Measurements from ENCODE around the gene MCF2L.
A peak's percentile ranks its signal among the peaks of the same experiment; 100 is the strongest.
"Not testable (repeated sequence)": the region's sequence is repeated elsewhere in the genome, so short reads cannot be mapped to it uniquely, and the experiment has no call there.

Gene MCF2L

DNA sequence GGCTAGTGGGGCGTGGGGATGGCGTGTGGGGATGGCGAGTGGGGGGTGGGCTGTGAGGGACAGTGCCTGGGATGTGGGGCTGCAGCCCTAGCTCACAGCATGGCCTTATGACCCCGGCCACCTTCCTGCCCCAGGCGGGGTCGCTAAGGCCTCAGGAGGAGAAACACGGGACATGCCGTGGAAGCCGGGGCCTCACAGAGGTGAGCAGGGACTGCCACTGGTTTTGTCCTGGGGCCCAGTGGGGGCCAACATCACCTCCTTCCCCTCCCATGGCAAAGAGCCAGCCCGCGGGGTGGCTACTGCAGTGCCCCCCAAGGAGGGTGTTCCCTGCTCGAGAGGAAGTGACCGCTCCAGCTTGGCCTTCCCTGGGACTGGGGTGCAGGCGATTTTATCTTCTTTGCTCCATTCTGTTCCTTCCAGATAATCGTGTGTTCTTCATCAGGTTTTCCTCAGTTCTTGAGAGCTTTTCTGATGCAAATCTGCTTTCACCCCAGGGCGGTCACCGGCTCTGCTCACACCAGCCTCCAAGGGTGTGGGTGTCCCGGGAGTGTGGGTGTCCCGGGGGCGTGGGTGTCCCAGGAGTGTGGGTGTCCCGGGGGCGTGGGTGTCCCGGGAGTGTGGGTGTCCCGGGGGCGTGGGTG lies 137.8 kb downstream of the MCF2L start:
- Mint-ChIP-seq H3K27me3 (peaks cover 50% of the 10 kb centered on the region), H3K36me3 (peaks cover 3% of the 10 kb centered on the region), H3K9me3 (no peaks in the 10 kb centered on the region), H3K4me1 (no peaks in the 10 kb centered on the region), H3K4me3 (no peak overlapping the region), H3K27ac (no peak overlapping the region)
- CTCF ChIA-PET, result no interaction called here
- no peak for DNase-seq

DNA sequence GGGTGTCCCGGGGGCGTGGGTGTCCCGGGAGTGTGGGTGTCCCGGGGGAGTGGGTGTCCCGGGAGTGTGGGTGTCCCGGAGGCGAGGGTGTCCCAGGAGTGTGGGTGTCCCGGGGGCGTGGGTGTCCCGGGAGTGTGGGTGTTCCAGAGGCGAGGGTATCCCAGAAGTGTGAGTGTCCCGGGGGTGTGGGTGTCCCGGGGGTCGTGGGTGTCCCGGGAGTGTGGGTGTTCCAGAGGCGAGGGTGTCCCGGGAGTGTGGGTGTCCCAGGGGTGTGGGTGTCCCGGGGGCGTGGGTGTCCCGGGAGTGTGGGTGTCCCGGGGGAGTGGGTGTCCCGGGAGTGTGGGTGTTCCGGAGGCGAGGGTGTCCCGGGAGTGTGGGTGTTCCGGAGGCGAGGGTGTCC lies 139.5 kb downstream of the MCF2L start:
- H3K4me1 Mint-ChIP-seq, H3K36me3 Mint-ChIP-seq, CTCF ChIA-PET, H3K27ac Mint-ChIP-seq, DNase-seq, H3K9me3 Mint-ChIP-seq, H3K4me3 Mint-ChIP-seq: not testable (repeated sequence)
- peaks cover 47% of the 10 kb centered on the region for H3K27me3 Mint-ChIP-seq

DNA sequence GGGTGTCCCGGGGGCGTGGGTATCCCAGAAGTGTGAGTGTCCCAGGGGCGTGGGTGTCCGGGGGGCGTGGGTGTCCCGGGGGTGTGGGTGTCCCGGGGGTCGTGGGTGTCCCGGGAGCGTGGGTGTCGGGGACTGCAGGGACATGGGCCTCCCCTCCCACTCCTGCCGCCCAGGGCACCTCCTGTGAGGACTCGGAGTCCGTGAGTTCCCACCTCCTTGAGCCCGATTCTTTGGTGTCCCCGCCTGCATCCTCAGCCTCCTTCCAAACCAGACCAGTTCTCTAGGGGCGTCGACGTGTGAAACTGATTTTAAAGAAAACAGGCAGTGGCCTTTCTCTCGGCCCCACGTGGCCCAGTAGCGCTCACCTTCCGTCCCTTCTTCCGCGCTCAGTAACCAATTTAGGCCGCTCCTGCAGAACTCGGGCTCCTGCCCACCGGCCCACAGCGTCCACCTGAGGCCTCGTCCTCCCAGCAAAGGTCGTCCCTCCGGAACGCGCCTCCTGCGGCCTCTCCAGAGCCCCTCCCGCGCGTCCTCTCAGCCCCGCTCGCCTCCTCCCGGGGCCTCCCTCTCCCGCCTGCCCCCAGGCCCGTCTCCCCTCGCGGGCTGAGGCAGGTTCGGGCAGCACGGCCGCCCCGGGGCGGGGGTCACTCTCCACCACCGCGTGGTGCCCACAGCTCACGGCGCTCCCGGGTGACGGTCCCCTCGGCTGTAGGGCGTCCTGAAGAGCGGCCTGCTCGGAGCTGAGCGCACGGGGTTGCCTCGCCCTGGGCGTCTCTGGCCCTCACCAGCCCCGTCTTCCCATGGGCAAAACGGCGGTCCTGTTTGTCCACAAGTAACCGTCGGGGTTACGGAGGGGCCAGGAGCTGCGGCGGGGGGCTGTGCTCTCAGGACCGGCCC lies 140.4 kb downstream of the MCF2L start:
- Mint-ChIP-seq H3K4me3 (no peak overlapping the region), H3K4me1 (no peaks in the 10 kb centered on the region), H3K9me3 (no peaks in the 10 kb centered on the region), H3K27ac (no peak overlapping the region), H3K36me3 (peaks cover 3% of the 10 kb centered on the region), H3K27me3 (peaks cover 38% of the 10 kb centered on the region)
- DNase-seq, result no peak
- CTCF ChIA-PET, result interaction anchor here (1.1 kb wide), 1 partner anchor 167 kb away, joined by 3 read pairs; no protein-coding TSS in a partner anchor

DNA sequence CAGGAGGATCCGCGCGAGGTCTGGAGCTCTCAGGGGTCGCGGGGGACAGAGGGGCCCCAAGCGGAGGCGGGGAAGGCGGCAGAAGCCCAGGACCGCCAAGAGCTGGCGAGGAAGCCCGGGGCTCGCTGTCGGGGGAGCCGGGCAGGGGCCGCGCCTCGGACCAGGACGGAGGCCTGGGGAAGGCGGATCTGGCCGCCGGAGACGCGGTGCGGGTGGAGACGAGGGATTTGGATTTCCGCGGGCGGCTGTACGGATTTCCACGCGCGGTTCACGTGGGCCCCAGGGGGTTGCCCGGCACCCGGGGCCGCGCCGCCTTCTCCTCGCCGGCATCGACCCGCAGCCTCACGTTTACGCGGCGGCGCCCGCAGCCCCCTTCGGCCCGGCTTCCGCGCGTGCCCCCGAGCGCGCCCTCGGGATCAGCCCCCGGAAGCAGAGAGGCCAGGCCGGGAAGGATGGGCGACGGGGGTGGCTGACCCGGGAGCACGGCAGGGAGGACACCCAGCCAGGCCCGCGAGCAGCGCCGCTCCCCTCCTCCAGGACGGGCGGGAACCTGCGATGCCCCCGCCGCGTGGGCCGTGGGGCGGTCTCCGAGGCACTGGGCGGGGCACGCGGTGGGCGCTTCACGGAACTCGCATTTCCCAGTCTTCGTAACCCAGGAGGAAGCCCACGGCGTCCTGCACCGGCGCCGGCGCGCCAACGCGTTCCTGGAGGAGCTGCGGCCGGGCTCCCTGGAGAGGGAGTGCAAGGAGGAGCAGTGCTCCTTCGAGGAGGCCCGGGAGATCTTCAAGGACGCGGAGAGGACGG lies 141.2 kb downstream of the MCF2L start:
- CTCF ChIA-PET, result interaction anchor here (1.1 kb wide), 1 partner anchor 167 kb away, joined by 3 read pairs; no protein-coding TSS in a partner anchor
- peaks cover 31% of the 10 kb centered on the region for H3K27me3 Mint-ChIP-seq
- H3K9me3 Mint-ChIP-seq, result no peaks in the 10 kb centered on the region
- H3K4me3 Mint-ChIP-seq, result no peak overlapping the region
- H3K36me3 Mint-ChIP-seq, result peaks cover 3% of the 10 kb centered on the region
- no peak overlapping the region for H3K27ac Mint-ChIP-seq
- DNase-seq, result peak; percentile 41
- no peaks in the 10 kb centered on the region for H3K4me1 Mint-ChIP-seq

DNA sequence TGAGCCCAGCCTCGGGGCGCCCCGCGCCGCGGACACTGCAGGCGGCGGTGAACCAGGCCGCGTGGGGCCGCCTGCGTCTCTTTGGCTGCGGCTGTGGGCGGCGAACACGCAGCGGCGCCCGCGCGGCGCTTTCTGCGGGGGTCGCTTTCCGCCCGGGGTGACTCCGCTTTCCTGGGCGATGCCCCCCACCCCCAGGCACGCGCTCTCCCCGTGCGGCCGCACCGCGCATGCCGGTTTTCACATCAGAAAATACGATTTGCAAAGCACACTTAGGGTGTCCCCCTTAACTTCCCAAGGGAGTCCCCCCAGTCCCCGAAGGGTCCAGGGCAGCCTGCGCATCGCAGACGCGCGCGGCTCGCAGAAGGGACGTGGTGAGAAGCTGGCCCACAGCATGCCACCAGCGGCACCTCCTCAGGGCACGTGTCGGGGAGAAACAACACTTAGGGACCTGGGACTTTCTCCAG lies 141.9 kb downstream of the MCF2L start:
- no peaks in the 10 kb centered on the region for H3K4me1 Mint-ChIP-seq
- CTCF ChIA-PET, result no interaction called here
- peak; percentile 19 for DNase-seq
- peaks cover 3% of the 10 kb centered on the region for H3K36me3 Mint-ChIP-seq
- no peak overlapping the region for H3K27ac Mint-ChIP-seq
- H3K9me3 Mint-ChIP-seq, result no peaks in the 10 kb centered on the region
- peaks cover 31% of the 10 kb centered on the region for H3K27me3 Mint-ChIP-seq
- no peak overlapping the region for H3K4me3 Mint-ChIP-seq

DNA sequence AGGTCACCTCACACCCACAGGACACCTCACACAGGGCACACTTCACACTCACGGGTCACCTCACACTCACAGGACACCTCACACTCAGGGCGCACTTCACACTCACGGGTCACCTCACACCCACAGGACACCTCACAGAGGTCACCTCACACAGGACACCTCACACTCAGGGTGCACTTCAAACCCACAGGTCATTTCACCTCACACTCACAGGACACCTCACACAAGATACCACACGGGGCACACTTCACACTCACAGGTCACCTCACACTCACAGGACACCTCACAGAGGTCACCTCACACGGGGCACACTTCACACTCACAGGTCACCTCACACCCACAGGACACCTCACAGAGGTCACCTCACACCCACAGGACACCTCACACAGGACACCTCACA lies 142.8 kb downstream of the MCF2L start:
- CTCF ChIA-PET, H3K9me3 Mint-ChIP-seq, H3K4me1 Mint-ChIP-seq, H3K4me3 Mint-ChIP-seq, H3K36me3 Mint-ChIP-seq, H3K27ac Mint-ChIP-seq: not testable (repeated sequence)
- peaks cover 29% of the 10 kb centered on the region for H3K27me3 Mint-ChIP-seq
- DNase-seq, result peak; percentile 21

DNA sequence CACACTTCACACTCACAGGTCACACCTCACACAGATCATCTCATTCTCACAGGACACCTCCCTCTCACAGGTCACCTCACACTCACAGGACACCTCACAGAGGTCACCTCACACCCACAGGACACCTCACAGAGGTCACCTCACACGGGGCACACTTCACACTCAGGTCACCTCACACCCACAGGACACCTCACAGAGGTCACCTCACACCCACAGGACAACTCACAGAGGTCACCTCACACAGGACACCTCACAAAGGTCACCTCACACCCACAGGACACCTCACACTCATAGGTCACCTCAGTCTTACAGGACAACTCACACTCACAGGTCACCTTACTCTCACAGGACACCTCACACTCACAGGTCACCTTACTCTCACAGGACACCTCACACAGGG lies 143.5 kb downstream of the MCF2L start:
- H3K36me3 Mint-ChIP-seq, H3K4me3 Mint-ChIP-seq, CTCF ChIA-PET, H3K9me3 Mint-ChIP-seq, H3K4me1 Mint-ChIP-seq, H3K27ac Mint-ChIP-seq: not testable (repeated sequence)
- H3K27me3 Mint-ChIP-seq, result peaks cover 27% of the 10 kb centered on the region
- DNase-seq, result peak; percentile 14

DNA sequence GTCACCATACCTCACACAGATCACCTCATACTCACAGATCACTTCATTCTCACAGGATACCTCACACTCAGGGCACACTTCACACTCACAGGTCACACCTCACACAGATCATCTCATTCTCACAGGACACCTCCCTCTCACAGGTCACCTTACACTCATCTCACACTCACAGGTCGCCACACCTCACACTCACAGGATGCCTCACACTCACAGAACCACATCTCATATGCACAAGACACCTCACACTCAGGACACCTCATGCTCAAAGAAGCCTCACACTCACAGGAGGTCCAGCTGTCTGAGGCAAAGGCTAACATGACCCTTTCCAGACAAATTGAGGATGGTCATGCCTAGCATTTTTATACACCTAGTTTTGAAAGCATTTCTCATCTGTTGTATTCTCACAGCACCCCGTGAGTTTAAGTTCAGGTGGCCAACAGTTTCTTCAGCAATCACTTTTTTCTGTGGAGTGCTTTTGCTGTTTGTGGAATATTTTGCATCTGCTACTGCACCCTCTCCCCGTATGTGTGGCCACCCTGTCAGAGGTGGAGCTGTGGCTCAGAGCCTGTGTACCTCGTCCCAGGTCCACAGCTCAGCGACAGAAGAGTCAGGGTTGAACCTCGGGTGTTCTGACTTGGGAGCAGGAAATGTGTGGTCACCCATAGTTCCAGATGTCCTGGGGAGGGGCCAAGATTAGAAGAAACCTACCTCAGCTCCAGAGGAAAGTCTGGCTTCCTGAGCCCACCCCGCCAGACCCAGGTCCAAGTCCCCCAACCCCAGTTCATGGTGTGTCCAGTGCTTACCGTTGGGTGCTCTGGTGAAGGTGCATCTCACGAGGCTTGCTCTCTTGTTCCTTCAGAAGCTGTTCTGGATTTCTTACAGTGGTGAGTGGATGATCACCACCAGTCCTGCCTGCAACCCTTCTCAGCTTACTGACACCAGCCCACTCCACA lies 144.2 kb downstream of the MCF2L start:
- H3K9me3 Mint-ChIP-seq, result no peaks in the 10 kb centered on the region
- H3K4me1 Mint-ChIP-seq, result no peaks in the 10 kb centered on the region
- H3K27me3 Mint-ChIP-seq, result peaks cover 27% of the 10 kb centered on the region
- no peak overlapping the region for H3K4me3 Mint-ChIP-seq
- H3K36me3 Mint-ChIP-seq, result peaks cover 3% of the 10 kb centered on the region
- no peak overlapping the region for H3K27ac Mint-ChIP-seq
- peak; percentile 22 for DNase-seq
- CTCF ChIA-PET, result no interaction called here

DNA sequence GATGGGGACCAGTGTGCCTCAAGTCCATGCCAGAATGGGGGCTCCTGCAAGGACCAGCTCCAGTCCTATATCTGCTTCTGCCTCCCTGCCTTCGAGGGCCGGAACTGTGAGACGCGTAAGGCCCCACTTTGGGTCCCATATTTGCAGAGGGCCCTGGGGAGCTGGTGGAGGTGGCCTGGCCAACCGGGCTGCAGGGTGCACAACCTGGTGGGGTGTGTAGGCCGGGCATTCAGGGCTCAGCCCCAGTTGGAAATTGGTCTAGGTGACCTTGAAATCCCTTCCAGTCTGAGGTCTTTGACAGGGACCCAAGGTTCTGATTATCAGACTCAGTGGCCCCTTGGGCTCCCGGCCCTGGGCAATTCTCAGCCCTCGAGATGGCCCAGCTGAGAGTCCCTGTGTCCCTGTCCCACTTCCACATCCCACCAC lies 144.8 kb downstream of the MCF2L start:
- H3K27ac Mint-ChIP-seq, result no peak overlapping the region
- H3K9me3 Mint-ChIP-seq, result no peaks in the 10 kb centered on the region
- H3K36me3 Mint-ChIP-seq, result peaks cover 3% of the 10 kb centered on the region
- peak; percentile 16 for DNase-seq
- H3K4me3 Mint-ChIP-seq, result no peak overlapping the region
- no peaks in the 10 kb centered on the region for H3K4me1 Mint-ChIP-seq
- CTCF ChIA-PET, result no interaction called here
- peaks cover 24% of the 10 kb centered on the region for H3K27me3 Mint-ChIP-seq

DNA sequence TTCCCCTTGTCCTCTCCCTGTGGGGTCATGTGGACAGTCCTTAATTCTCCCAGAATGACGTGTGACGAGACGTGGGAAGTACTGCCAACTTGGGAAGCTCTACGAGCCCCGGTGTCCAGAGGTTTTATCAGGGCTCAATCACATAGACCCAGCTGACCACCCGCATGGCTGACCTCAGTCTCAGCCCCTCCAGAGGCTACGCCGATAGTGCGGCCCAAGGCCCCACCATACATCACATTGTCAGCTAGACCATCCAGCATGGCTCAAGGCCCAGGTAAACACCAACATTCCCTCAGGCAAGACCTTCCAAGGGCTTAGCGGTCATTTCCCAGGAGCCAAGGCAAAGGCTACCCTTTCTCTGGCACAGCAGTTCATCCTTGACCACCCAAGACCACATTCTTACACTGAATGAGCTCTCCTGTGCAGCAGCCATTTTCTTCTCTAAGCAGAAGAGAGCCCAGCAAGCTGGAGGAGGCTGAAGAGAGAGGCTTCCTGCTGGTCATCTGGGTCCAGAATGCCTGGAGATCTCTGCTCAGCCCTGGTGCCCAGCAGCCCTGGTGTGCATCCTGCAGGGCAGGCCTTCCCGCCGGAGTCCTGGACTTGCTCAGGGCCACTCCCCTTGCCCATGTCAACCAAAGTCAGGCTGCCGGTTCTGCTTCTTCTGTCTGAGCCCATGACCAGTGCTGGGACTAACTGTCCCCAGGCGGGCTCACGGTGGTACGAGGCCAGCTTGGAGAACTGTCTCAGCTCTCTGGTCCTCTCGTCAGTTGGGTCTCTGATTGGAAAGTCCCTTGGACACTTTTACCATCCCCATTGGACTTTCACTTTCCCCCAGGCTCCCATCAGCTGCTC lies 145.7 kb downstream of the MCF2L start:
- DNase-seq, result peak; percentile 14
- no peaks in the 10 kb centered on the region for H3K9me3 Mint-ChIP-seq

DNA sequence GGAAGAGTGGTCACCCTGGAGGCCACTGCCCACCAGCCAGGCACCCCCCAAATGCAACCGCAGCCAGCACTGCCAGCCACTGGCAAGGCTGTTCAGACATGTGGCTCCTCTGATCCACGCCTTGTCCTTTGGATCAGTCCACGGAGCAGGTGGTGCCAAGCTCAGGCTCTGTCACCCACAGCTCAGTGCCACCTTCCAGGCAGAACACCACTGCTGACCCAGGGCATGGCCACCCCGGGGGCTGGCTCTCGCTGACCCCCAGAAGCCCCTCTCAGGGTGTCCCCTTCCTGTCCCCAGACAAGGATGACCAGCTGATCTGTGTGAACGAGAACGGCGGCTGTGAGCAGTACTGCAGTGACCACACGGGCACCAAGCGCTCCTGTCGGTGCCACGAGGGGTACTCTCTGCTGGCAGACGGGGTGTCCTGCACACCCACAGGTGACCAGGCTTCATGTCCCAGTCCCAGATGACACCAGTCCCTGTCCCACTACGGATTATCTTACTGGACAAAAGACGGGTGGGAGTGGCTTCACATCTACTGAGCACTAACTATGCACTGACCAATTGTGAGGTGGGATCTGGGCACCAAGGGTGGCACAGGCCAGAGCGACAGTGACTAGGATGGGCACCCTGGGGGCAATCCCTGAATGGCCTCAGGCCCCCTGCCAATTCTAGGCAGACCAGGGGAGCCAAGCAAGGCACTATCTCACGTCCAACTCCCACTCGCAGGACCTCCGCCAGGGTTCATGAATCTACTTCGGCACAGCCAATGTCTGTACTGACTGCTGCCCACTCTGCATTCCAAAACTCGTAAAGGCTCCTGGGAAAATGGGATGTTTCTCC lies 146.6 kb downstream of the MCF2L start:
- no peak overlapping the region for H3K4me3 Mint-ChIP-seq
- DNase-seq, result peak; percentile 5
- H3K9me3 Mint-ChIP-seq, result no peaks in the 10 kb centered on the region
- H3K27ac Mint-ChIP-seq, result no peak overlapping the region
- H3K27me3 Mint-ChIP-seq, result peaks cover 12% of the 10 kb centered on the region
- no peaks in the 10 kb centered on the region for H3K36me3 Mint-ChIP-seq
- CTCF ChIA-PET, result no interaction called here
- H3K4me1 Mint-ChIP-seq, result no peaks in the 10 kb centered on the region

More for the DNA sequence above, 145.7 kb downstream of the MCF2L start:
- no peak overlapping the region for H3K27ac Mint-ChIP-seq
- CTCF ChIA-PET, result no interaction called here
- H3K4me3 Mint-ChIP-seq, result no peak overlapping the region
- peaks cover 20% of the 10 kb centered on the region for H3K27me3 Mint-ChIP-seq
- no peaks in the 10 kb centered on the region for H3K4me1 Mint-ChIP-seq
- H3K36me3 Mint-ChIP-seq, result no peaks in the 10 kb centered on the region

DNA sequence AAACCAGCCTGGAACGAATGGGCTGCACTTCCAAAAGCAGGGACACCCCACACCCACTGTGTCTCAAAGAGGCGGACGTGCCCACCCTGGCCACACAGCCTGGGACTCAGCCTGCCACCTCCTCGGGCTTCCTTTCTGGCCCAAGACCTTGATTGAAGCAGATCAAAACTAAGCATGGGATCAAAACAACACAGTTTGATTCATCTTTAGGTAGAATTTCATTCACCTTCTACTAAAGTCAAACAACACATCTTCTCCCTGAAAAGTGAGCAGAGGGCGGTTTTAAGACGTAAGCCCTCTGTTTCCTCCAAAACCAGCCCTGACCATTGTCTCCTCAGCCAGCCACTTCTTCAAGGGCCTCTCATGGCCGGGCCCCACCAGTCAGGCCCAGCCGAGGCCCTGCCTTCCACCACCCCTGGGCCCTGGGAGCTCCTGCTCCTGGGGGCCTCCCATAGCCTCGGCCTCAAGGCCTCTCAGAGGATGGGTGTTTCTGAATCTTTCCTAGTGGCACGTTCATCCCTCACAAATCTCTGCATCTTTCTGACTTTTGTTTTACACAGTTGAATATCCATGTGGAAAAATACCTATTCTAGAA lies 147.3 kb downstream of the MCF2L start:
- DNase-seq, result peak; percentile 13

More for the DNA sequence above, 147.3 kb downstream of the MCF2L start:
- Mint-ChIP-seq H3K9me3 (no peaks in the 10 kb centered on the region), H3K36me3 (no peaks in the 10 kb centered on the region), H3K27me3 (peaks cover 5% of the 10 kb centered on the region), H3K27ac (no peak overlapping the region), H3K4me3 (no peak overlapping the region), H3K4me1 (no peaks in the 10 kb centered on the region)
- CTCF ChIA-PET, result no interaction called here

Measured in activated naive CD4-positive, alpha-beta T cell treated with anti-CD3 and anti-CD28 coated beads, Interleukin-2, amount 10 ng/mL, durations not matched to agents 7 days and 5 days (primary cell).